HG03095 (cell line): ENCODE results near the gene HCFC2.

Experiments
- ATAC-seq: cut with Tn5 transposase; IDR thresholded peaks from one replicate; pipeline ENCODE4 v1.9.1; 2021; ENCODE audit warnings: moderate library complexity; ENCODE audit not compliant: unreplicated experiment

Gene HCFC2

DNA sequence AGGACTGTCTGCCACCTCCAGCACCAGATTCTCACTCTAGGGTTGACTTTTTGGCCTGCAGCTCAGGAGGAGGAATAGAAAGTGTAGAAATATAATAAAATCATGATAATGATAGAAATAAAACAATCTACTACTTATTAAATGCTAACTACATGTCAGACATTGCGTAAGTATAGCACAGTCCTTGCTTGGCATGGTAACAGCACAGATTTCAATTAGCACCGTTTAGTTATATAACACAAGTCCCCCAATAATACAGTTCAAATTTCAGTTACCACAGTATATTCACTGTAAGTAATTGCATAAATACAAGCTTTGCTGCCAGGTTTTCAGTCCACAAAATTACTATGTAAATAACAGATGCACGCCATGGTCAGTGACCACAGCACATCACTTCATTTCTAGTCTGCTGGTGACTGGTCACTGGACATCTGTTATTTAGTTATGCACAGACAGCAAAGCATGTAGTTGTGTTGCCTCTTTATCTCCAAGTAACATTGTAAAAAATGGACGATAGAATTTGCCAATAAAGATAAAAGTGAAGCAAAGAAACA, 7.8 kb upstream of the HCFC2 start:
- ATAC-seq, result no peak

GRCh38 chr12:104057771-104058197, 6.5 kb upstream of the HCFC2 start:
- ATAC-seq, result no peak

DNA sequence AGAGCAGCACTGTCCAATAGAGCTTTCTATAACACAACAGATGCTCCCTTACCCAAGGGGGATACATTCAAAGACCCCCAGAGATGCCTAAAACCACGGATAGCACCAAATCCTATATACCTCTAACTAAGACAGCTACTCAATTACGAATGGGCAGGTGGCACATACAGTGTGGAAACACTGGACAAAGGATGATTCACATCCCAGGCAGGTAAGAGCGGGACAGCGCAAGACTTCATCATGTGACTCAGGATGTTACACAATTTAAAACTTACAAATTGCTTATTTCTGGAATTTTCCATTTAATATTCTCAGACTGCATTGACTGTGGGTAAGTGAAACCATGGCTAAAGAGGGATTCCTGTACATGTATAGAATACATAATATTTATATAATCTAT, 5.5 kb upstream of the HCFC2 start:
- ATAC-seq, result no peak

GRCh38 chr12:104059963-104060362, 4.4 kb upstream of the HCFC2 start:
- ATAC-seq, result no peak

- ATAC-seq, result no peak
Measured at GRCh38 chr12:104060791-104061190, 3.5 kb upstream of the HCFC2 start.

- ATAC-seq, result peak; percentile 27
Measured at GRCh38 chr12:104063712-104064030, 660 bp upstream of the HCFC2 start.

- no peak for ATAC-seq
Measured at GRCh38 chr12:104064842-104065427, 604 bp downstream of the HCFC2 start.

- no peak for ATAC-seq
Measured at GRCh38 chr12:104072099-104072498, 7.8 kb downstream of the HCFC2 start.

DNA sequence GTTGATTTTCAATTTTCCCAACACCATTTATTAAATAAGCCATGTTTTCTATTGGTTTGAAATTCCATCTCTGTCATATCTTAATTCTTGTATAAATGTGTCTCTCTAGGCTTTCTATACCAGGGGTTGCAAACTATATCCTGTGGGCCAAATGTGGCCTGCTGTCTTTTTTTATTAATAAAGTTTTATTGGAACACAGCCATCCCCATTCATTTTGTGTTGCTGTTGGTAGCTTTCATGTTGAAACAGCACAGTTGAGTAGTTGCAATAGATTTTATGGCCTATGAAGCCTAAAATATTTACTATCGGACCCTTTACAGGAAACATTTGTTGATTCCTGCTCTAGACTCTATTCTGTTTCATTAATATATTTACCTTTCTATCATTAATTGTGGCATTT, 9.4 kb downstream of the HCFC2 start:
- ATAC-seq, result no peak

DNA sequence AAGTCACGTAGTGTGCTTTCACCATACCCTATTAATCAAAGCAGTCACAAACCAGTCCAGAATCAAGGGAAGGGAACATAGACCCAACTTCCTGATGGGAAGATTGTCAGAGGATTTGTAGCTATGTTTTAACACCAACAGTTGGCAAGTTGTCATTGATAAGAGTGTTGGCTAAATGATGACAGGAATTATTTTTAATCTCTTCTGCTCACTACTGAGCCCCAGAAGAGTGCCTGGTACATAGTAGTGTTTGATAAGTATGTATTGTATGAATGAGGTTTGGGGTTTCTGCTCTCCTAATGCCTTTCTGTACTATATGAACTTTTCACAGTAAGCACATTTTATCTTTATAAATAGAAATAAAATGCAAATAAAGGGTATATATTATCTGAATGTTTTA, 14.7 kb downstream of the HCFC2 start:
- no peak for ATAC-seq

GRCh38 chr12:104080764-104081163, 16.4 kb downstream of the HCFC2 start:
- ATAC-seq, result no peak

GRCh38 chr12:104083769-104084475, 19.6 kb downstream of the HCFC2 start:
- peak; percentile 75 for ATAC-seq

- no peak for ATAC-seq
Measured at GRCh38 chr12:104090685-104091084, 26.4 kb downstream of the HCFC2 start.

GRCh38 chr12:104091136-104091535, 26.8 kb downstream of the HCFC2 start:
- no peak for ATAC-seq

DNA sequence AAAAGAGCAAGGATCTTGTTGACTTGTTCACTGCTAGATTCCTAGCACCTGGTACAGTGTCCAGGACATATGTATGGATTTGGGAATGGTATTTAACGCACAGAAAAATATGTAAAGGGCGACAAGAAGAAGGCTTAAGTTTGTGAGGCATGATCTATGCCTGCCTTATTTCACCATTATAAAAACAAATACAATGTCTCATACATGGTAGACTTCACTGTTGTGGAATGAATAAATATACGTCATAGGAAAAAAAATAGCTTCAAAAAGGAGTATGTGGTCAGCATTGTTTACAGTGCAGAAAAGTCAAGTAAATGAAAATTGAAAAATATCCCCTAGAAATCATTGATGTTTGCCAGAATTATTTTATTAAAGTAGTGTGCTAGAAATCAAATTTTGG, 30.0 kb downstream of the HCFC2 start:
- ATAC-seq, result no peak

DNA sequence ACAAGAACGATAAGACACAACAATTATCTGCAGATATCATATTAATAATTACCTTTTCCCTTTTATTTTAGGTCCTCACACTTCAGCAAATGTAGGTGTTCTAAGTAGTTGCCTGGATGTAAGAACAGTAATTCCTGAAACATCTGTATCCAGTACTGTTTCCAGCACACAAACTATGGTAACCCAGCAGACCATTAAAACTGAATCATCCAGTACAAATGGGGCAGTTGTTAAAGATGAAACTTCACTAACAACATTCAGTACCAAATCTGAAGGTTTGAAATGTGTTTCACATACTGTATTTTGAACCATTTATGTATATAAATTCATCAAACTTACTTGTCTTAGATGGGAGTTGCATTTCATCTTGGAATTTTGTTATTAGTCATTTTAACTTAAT, 31.0 kb downstream of the HCFC2 start:
- no peak for ATAC-seq

DNA sequence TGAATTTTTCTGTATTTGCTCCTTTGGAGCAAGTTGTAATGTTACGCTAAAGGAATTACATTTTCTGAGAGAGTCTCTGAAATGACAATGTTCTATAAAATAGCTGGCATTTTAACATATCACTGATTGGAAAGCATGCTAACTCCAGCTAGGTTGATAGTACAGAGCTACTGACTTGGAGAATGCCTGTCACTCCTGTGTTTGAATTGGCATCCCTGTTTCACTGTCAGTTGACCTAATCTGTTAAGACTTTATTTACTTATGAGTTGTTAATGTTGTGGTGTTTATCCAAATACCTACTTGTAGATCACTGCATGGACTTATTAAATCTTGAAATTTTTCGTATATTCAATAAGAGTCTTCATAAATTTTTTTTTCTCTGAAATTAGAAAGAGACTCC, 33.6 kb downstream of the HCFC2 start:
- no peak for ATAC-seq

GRCh38 chr12:104105461-104105860, 41.1 kb downstream of the HCFC2 start:
- ATAC-seq, result no peak

DNA sequence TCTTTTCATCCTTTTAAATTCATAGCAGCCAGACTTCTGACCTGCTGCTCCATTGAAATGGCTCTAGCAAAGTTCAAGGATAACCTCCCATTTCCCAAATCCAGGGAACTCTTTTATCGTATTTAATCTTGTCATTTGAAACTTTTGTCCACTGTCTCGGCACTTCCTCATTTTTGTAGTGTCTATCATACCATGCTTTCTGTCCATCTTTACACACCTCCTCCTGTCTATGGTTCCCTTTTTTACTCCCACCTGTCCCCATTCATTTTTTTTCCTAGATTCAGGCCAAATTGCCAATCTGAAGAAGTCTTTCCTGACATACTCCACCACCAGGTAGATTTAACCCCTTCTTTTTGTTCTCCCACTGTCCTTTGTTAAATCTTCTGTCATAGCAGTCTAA, 42.6 kb downstream of the HCFC2 start:
- ATAC-seq, result no peak

GRCh38 chr12:104108755-104109445, 44.6 kb downstream of the HCFC2 start:
- peak; percentile 62 for ATAC-seq

DNA sequence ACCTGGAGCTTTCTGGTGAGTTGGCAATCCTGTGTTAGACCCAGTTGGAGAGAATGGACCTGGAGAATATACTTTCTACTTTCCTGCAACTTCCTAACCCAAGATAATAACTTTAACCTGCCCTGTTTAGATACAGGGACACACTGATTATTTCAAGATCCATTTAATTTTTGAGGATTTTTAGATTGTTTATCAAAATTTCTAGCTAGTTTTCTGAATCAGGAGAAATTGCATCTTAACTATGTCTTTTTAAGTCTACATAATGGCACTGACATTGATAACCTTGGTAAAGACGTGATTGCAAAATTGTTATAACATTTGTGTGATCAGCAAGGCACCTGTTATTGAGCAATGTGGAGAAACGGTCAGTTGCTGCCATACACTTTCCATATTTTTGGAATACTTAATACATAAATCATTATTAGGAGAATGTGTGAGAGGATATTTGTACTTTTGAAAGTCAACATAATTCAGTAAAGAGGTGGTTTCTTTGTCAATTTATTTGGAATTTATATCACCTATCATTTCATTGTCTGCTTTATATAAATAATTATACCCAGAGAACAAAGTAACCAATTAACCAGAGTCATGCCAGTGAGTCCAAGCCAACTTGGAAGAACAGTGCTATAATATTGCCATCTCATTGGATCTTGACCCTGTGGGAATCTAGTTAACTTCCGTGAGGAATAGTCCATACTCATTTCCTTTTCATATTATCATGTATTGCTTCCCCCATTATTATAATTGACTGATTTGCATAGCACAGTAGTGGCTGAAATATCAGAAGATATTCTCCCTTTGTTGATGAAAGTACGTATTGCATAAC, 45.3 kb downstream of the HCFC2 start:
- ATAC-seq, result no peak
